Breast epithelium (tissue), 4 donors: ENCODE measurements around the gene MYL12A. TPM values are rescaled to one million over a fixed set of nuclear protein-coding genes. Genes with fewer than 3 reads are reported as not detected.
"Not testable (repeated sequence)": the region's sequence is repeated elsewhere in the genome, so short reads cannot be mapped to it uniquely, and the experiment has no call there.

ENCODE experiments used
- DNase-seq, 2 donors: peaks; one replicate each; pipeline ENCODE4 v3.0.0-alpha.2; 2019; ENCODE audit warnings: low spot score in 2 of 2
- H3K27ac ChIP-seq, 2 donors: fragments of 200-600 bp; sonication (generic) in 1 of 2; one replicate each; pipeline ENCODE4 v1.5.1; 2016 to 2019; ENCODE audit warnings: mild to moderate bottlenecking in 1 of 2
- H3K27me3 ChIP-seq, 2 donors: fragments of 200-600 bp; sonication (generic) in 1 of 2; one replicate each; pipeline versions ENCODE4 v1.5.1 to v1.6.0; 2017 to 2019; ENCODE audit warnings: control low read depth in 1 of 2, mild to moderate bottlenecking in 1 of 2
- H3K36me3 ChIP-seq: fragments of 200-600 bp; one replicate; pipeline ENCODE4 v1.5.1; 2019
- H3K4me1 ChIP-seq, 2 donors: fragments of 200-600 bp; sonication (generic); one replicate each; pipeline ENCODE4 v1.5.1; 2016 to 2019; ENCODE audit warnings: control low read depth in 1 of 2
- H3K4me3 ChIP-seq, 3 donors: fragments of 200-600 bp; sonication (generic); 1 replicate in 2 of 3; 2 replicates in 1 of 3; pipeline ENCODE4 v1.5.1; 2016 to 2019; ENCODE audit warnings: mild to moderate bottlenecking in 3 of 3, moderate library complexity in 2 of 3
- H3K9me3 ChIP-seq, 2 donors: fragments of 200-600 bp; sonication (generic) in 1 of 2; one replicate each; pipeline ENCODE4 v1.5.1; 2016 to 2019; ENCODE audit warnings: control low read depth in 1 of 2
- CTCF ChIP-seq, 3 donors: fragments of 450-650 bp; IDR thresholded peaks; one replicate each; pipeline ENCODE4 v1.5.1; 2016 to 2017; ENCODE audit warnings: antibody characterized with exemption in 3 of 3, mild to moderate bottlenecking in 3 of 3, moderate library complexity in 3 of 3
- POLR2A ChIP-seq: fragments of 450-650 bp; IDR thresholded peaks from one replicate; pipeline ENCODE4 v1.6.1; 2016; ENCODE audit warnings: antibody characterized with exemption, mild to moderate bottlenecking, moderate library complexity
- POLR2AphosphoS5 ChIP-seq, 3 donors: sonication (generic); formaldehyde crosslinking; IDR thresholded peaks; one replicate each; pipeline ENCODE4 v1.6.1; 2017; ENCODE audit warnings: antibody characterized with exemption in 3 of 3
- intact Hi-C: fragments of 100-400 bp; cut with DNase I; formaldehyde crosslinking; loops from one replicate; pipeline ENCODE4 v1.15.1; 2023; ENCODE audit warnings: low total_unique reads
- total RNA-seq, 3 donors: library from RNA; depleted of rRNA; stranded (reverse); fragments of >200 nt; gene quantifications; one replicate each; pipeline ENCODE4 v1.1.0, GENCODE V29; 2016

The MYL12A gene
- 100 to 1,000 TPM; 403 to 495 (median 444) TPM for total RNA-seq

- no peaks in the 10 kb centered on the region for H3K36me3 ChIP-seq
- intact Hi-C loops = no loop called here
- peak within 1 kb of the TSS; percentile 94 to 99 (median 98) for H3K4me3 ChIP-seq
- peak; percentile 96 to 98 for DNase-seq
- H3K4me1 ChIP-seq = peaks cover 4 to 5% of the 10 kb centered on the region in 2 donors
- TF ChIP-seq POLR2AphosphoS5 (IDR thresholded peaks at IDR 0.05) (peak; percentile 79 to 95 (median 90)), CTCF (IDR thresholded peaks at IDR 0.05) (peak in 1 of 3 donors; percentile 6), POLR2A (peak; percentile 93)
- no peaks in the 10 kb centered on the region for H3K9me3 ChIP-seq
- H3K27ac ChIP-seq = peak within 1 kb of the TSS; percentile 99 to 100
- no peaks in the 10 kb centered on the region for H3K27me3 ChIP-seq
Observed at GRCh38 chr18:3247240-3248061, at the start of gene MYL12A. Gene MYL12A (plus strand): TSS chr18:3247801. CDS start chr18:3253248, 5,447 bp downstream.

GRCh38 chr18:3198260-3198860 is 49.2 kb upstream of the MYL12A start:
- intact Hi-C loops = loop anchor here (2.0 kb wide), 1 partner anchor 16 kb away; no protein-coding TSS in a partner anchor
- not testable (repeated sequence) for DNase-seq, H3K27ac ChIP-seq, H3K36me3 ChIP-seq, H3K4me1 ChIP-seq, H3K9me3 ChIP-seq, H3K27me3 ChIP-seq, H3K4me3 ChIP-seq

- H3K4me3 ChIP-seq = no peak overlapping the region
- intact Hi-C loops = loop anchor here (2.0 kb wide), 1 partner anchor 15 kb away; no protein-coding TSS in a partner anchor
- H3K9me3 ChIP-seq = peaks cover 0 to 12% of the 10 kb centered on the region in 2 donors
- H3K27me3 ChIP-seq = no peaks in the 10 kb centered on the region
- no peak for TF ChIP-seq POLR2A
- no peak for TF ChIP-seq CTCF (IDR thresholded peaks at IDR 0.05)
- TF ChIP-seq POLR2AphosphoS5 (IDR thresholded peaks at IDR 0.05) = no peak
- H3K27ac ChIP-seq = no peak overlapping the region
- H3K4me1 ChIP-seq = no peaks in the 10 kb centered on the region
- H3K36me3 ChIP-seq = no peaks in the 10 kb centered on the region
- no peak for DNase-seq
Observed at GRCh38 chr18:3199942-3200645, 47.5 kb upstream of the MYL12A start.

GRCh38 chr18:3205239-3205638 is 42.4 kb upstream of the MYL12A start:
- H3K27ac ChIP-seq = no peak overlapping the region
- H3K4me3 ChIP-seq = no peak overlapping the region
- intact Hi-C loops = no loop called here
- no peaks in the 10 kb centered on the region for H3K36me3 ChIP-seq
- H3K9me3 ChIP-seq = peaks cover 0 to 23% of the 10 kb centered on the region in 2 donors
- no peaks in the 10 kb centered on the region for H3K4me1 ChIP-seq
- DNase-seq = no peak
- TF ChIP-seq CTCF (IDR thresholded peaks at IDR 0.05) (no peak), POLR2AphosphoS5 (IDR thresholded peaks at IDR 0.05) (no peak), POLR2A (no peak)
- no peaks in the 10 kb centered on the region for H3K27me3 ChIP-seq

- no peak for DNase-seq
- Histone ChIP-seq H3K4me3 (no peak overlapping the region), H3K27ac (no peak overlapping the region), H3K27me3 (no peaks in the 10 kb centered on the region), H3K36me3 (no peaks in the 10 kb centered on the region), H3K4me1 (no peaks in the 10 kb centered on the region), H3K9me3 (peaks cover 0 to 15% of the 10 kb centered on the region in 2 donors)
- intact Hi-C loops = no loop called here
- TF ChIP-seq CTCF (IDR thresholded peaks at IDR 0.05) (no peak), POLR2AphosphoS5 (IDR thresholded peaks at IDR 0.05) (no peak), POLR2A (no peak)
Observed at GRCh38 chr18:3207565-3207964, 40.0 kb upstream of the MYL12A start.
